ENCODE measurements around the gene HMG20A.

DNA sequence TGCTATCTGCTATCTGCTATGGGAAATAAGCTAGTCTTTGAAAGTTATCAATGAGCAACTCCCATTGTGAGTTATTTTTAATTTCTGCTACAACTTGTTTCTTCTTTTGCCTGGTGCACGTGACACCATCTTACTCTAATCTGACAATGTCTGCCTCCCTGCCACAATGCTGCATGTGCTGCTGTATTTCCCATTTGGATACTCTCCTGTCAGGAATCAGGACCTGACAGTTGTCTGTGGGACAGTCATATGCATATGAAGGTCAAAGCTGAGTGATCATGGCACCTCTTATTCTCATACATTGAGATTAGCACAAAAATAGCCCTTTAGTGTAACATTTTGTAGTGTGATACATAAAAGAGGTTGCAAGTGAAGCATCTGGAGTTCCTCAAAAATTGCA is 45.8 kb downstream of the HMG20A start:
- TF ChIP-seq, protein P1, sequence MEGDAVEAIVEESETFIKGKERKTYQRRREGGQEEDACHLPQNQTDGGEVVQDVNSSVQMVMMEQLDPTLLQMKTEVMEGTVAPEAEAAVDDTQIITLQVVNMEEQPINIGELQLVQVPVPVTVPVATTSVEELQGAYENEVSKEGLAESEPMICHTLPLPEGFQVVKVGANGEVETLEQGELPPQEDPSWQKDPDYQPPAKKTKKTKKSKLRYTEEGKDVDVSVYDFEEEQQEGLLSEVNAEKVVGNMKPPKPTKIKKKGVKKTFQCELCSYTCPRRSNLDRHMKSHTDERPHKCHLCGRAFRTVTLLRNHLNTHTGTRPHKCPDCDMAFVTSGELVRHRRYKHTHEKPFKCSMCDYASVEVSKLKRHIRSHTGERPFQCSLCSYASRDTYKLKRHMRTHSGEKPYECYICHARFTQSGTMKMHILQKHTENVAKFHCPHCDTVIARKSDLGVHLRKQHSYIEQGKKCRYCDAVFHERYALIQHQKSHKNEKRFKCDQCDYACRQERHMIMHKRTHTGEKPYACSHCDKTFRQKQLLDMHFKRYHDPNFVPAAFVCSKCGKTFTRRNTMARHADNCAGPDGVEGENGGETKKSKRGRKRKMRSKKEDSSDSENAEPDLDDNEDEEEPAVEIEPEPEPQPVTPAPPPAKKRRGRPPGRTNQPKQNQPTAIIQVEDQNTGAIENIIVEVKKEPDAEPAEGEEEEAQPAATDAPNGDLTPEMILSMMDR (IDR thresholded peaks at IDR 0.05): no peak
- no peak for TF ChIP-seq POLR2A (IDR thresholded peaks at IDR 0.05)

Data from adrenal gland (tissue), 5 donors.